ENCODE results near the gene TBX19.
"Not testable (repeated sequence)": the region's sequence is repeated elsewhere in the genome, so short reads cannot be mapped to it uniquely, and the experiment has no call there.

TBX19 gene

GRCh38 chr1:168320800-168321450 lies 40.2 kb downstream of the TBX19 start:
- DNase-seq (ENCODE audit: low spot score) = no peak

GRCh38 chr1:168321945-168322344 lies 41.3 kb downstream of the TBX19 start:
- DNase-seq (ENCODE audit: low spot score) = no peak

GRCh38 chr1:168324745-168325425 lies 44.2 kb downstream of the TBX19 start:
- no peak for DNase-seq (ENCODE audit: low spot score)

- no peak for DNase-seq (ENCODE audit: low spot score)
These were observed 48.2 kb downstream of the TBX19 start for GRCh38 chr1:168328731-168329364.

DNA sequence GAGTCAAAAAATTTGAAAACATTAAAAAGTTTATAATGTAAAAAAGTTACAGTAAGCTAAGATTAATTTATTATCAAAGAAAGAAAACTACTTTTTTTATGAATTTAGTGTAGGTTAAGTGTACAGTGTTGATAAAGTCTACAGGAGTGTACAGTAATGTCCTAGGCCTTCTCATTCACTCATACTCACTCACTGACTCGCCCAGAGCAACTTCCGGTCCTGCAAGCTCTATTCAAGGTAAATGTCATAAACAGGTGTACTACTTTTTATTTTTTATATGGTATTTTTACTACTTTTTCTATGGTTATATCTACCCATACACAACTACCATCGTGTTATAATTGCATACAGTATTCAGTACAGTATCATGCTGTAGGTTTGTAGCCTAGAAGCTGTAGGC lies 49.6 kb downstream of the TBX19 start:
- DNase-seq (ENCODE audit: low spot score) = no peak

DNA sequence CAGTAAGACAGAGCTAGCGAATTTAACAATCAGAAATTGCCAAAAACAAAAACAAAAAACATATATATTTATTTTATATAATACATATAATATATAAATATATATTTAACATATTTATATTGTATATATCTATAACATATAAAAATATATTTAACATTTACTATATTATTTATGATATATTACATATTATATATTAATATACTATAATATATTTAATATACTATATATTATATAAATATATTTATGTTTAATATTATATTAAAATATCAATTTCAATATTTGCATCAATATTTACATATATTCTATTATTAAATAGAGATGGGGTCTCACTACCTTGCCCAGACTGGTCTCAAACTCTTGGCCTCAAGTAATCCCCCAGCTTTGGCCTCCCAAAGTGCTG lies 50.9 kb downstream of the TBX19 start:
- no peak for DNase-seq (ENCODE audit: low spot score)

- no peak for DNase-seq (ENCODE audit: low spot score)
These were observed 53.0 kb downstream of the TBX19 start for GRCh38 chr1:168333562-168334276.

DNA sequence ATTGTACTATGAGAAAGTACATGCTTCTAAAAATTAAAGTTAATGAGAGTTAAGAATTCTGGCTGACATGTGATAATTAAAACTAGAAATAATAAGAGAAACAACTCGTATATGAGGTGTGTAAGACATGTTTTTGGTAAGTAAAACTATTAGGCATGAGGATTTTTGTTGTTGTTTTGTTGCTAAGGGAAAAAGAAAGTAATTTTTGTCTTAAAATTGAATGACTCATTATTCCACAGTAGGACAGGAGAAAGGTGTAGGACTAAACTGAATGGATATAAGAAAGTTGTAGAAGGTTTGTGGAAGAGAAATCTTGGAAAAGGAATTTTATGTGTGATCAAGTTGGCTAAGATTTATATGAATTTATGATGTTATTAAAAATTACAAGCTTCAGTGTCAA lies 54.8 kb downstream of the TBX19 start:
- no peak for DNase-seq (ENCODE audit: low spot score)

GRCh38 chr1:168338589-168339503 lies 58.2 kb downstream of the TBX19 start:
- no peak for DNase-seq (ENCODE audit: low spot score)

GRCh38 chr1:168340781-168341482 lies 60.3 kb downstream of the TBX19 start:
- no peak for DNase-seq (ENCODE audit: low spot score)

DNA sequence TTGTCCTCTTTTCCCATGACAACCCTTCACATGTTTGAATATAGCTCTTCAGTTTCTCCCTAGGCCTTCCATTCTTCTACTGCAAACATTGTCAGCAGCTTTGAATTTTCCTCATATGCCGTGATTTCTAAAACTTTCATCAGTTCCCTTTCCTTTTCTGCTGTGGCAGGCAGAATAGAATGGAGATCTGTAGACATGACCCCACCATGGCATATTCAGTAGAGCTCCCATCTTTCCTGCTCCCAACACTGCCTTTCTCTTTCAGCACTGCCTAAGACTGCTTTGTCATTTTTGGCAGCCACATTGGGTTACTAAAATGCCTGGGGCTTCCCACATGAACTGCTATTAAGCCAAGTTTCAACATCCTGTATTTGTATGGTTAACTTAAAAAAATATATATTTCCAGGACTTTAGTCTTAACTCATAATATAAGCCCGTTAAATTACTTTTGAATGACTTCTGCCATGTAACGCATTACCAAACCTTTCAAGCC lies 60.9 kb downstream of the TBX19 start:
- DNase-seq (ENCODE audit: low spot score) = no peak

- peak; percentile 93 for DNase-seq (ENCODE audit: low spot score)
These were observed 62.0 kb downstream of the TBX19 start for GRCh38 chr1:168342572-168343280.

DNA sequence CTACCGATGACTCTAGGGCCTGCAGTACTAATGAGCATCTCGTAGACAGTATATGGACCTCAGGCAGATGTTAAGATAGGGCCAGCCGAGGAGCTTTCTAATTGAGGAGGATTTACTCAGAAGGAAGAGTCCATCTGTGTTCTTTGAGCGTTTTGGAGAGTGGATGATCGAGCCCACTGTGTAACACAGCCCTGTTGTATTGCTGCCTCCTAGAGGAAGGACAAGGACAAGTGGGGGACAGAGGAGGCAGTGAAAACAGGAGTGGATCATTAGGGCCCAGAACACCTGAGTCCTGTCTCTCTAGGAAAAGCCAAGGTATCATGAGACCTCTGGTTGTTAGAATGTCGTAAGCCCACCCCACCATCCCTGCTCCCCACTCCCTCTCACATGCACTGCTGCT lies 62.9 kb downstream of the TBX19 start:
- no peak for DNase-seq (ENCODE audit: low spot score)

DNA sequence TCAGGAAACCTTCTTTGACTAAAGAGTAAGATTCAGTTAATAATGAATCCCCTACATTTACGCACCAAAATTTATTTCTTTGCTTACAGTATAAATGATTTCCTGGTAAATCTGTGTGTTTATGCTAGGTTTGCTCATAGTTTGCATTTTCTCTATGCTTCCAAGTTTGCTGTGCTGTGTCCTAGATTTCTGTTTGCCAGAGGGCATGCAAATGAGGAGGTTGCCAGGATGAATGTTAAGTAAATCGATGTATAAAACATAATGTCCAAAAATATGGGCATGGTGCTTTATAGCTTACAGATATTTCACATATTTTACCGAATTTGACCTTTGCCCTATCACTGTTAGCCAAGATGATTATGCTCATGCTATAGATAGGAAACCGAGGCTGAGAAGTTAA lies 63.8 kb downstream of the TBX19 start:
- DNase-seq (ENCODE audit: low spot score) = no peak

GRCh38 chr1:168345939-168346338 lies 65.3 kb downstream of the TBX19 start:
- no peak for DNase-seq (ENCODE audit: low spot score)

DNA sequence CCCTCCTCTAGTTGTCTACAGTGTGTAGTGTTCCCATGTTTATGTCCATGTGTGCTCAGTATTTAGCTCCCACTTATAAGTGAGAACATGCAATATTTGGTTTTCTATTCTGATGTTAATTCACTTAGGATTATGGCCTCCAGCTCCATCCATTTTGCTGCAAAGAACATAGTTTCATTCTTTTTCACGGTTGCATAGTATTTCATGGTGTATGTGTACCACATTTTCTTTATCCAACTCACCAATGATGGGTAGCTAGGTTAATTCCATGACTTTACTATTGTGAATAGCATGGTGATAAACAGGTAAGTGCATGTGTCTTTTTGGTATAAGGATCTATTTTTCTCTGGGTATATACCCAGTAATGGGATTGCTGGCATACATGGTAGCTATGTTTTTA lies 67.0 kb downstream of the TBX19 start:
- DNase-seq (ENCODE audit: low spot score) = no peak

DNA sequence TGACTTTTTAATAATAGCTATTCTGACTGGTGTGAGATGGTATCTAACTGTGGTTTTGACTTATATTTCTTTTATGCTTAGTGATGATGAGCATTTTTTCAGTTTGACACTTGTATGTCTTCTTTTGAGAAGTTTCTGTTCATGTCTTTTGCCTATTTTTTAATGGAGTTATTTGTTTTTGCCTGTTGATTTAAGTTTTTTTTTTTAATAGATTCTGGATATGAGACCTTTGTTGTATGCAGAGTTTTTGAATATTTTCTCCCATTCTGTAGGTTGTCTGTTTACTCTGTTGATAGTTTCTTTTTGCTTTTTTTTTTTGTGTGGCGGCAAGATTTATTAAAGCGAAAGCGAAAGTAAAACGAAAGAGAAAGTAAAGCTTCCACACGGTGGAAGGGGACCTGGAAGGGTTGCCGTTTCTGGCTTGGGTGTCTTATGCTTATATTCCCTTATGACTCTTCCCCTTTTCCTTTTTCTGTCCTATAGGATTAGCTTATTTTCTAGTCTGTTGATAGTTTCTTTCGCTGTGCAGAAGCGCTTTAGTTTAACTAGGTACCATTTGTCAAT lies 67.6 kb downstream of the TBX19 start:
- DNase-seq (ENCODE audit: low spot score) = peak; percentile 42

DNA sequence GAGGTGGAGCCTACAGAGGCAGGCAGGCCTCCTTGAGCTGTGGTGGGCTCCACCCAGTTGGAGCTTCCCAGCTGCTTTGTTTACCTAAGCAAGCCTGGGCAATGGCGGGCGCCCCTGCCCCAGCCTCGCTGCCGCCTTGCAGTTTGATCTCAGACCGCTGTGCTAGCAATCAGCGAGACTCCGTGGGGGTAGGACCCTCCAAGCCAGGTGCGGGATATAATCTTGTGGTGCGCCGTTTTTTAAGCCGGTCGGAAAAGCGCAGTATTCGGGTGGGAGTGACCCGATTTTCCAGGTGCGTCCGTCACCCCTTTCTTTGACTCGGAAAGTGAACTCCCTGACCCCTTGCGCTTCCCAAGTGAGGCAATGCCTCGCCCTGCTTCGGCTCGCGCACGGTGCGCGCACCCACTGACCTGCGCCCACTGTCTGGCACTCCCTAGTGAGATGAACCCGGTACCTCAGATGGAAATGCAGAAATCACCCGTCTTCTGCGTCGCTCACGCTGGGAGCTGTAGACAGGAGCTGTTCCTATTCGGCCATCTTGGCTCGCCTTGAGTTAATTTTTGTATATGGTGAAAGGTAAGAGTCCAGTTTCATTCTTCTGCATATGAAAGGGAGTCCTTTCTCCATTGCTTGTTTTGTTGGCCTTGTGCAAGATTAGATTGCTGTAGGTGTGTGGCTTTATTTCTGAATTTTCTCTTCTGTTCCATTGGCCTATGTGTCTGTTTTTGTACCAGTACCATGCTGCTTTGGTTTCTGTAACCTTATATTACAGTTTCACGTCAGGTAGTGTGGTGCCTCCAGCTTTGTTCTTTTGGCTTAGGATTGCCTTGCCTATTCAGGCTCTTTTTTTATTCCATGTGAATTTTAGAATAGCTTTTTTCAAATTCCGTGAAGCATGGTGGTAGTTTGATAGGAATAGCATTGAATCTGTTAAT lies 73.9 kb downstream of the TBX19 start:
- DNase-seq (ENCODE audit: low spot score) = not testable (repeated sequence)

Data from CD4-positive, alpha-beta T cell treated with Interleukin-2 at 100 ng/mL for 4 hours (primary cell).